HG02763 (cell line): ENCODE measurements around the gene NFASC.

ENCODE experiments used
- ATAC-seq: cut with Tn5 transposase; IDR thresholded peaks from one replicate; pipeline ENCODE4 v1.9.1; 2021; ENCODE audit warnings: mild to moderate bottlenecking, moderate library complexity; ENCODE audit not compliant: unreplicated experiment

Gene NFASC

GRCh38 chr1:204870160-204870912 lies at the start of gene NFASC:
Gene NFASC (plus strand): TSS chr1:204870862. CDS start chr1:204944316, 73,454 bp downstream.
- no peak for ATAC-seq

GRCh38 chr1:204821476-204821875 lies 49.2 kb upstream of the NFASC start:
- ATAC-seq = no peak

- ATAC-seq = no peak
Observed at GRCh38 chr1:204821924-204822323, 48.7 kb upstream of the NFASC start.

GRCh38 chr1:204826970-204827369 lies 43.7 kb upstream of the NFASC start:
- ATAC-seq = no peak

- no peak for ATAC-seq
Observed at GRCh38 chr1:204828352-204828850, 42.3 kb upstream of the NFASC start.

- ATAC-seq = no peak
Observed at GRCh38 chr1:204829133-204829825, 41.4 kb upstream of the NFASC start.

GRCh38 chr1:204830747-204831146 lies 39.9 kb upstream of the NFASC start:
- no peak for ATAC-seq

- ATAC-seq = no peak
Observed at GRCh38 chr1:204831186-204831585, 39.5 kb upstream of the NFASC start.

- no peak for ATAC-seq
Observed at GRCh38 chr1:204834336-204834735, 36.3 kb upstream of the NFASC start.

GRCh38 chr1:204834752-204835151 lies 35.9 kb upstream of the NFASC start:
- no peak for ATAC-seq

GRCh38 chr1:204835737-204836136 lies 34.9 kb upstream of the NFASC start:
- no peak for ATAC-seq

- ATAC-seq = no peak
Observed at GRCh38 chr1:204836856-204837255, 33.8 kb upstream of the NFASC start.

GRCh38 chr1:204837440-204838084 lies 33.1 kb upstream of the NFASC start:
- no peak for ATAC-seq

GRCh38 chr1:204841316-204841715 lies 29.3 kb upstream of the NFASC start:
- no peak for ATAC-seq

GRCh38 chr1:204841798-204842197 lies 28.9 kb upstream of the NFASC start:
- no peak for ATAC-seq

GRCh38 chr1:204842369-204842768 lies 28.3 kb upstream of the NFASC start:
- no peak for ATAC-seq

GRCh38 chr1:204842892-204843291 lies 27.8 kb upstream of the NFASC start:
- ATAC-seq = no peak

- no peak for ATAC-seq
Observed at GRCh38 chr1:204846546-204846945, 24.1 kb upstream of the NFASC start.

GRCh38 chr1:204848579-204848978 lies 22.1 kb upstream of the NFASC start:
- ATAC-seq = no peak

- no peak for ATAC-seq
Observed at GRCh38 chr1:204852854-204853253, 17.8 kb upstream of the NFASC start.

GRCh38 chr1:204853436-204853835 lies 17.2 kb upstream of the NFASC start:
- no peak for ATAC-seq

GRCh38 chr1:204854286-204854685 lies 16.4 kb upstream of the NFASC start:
- ATAC-seq = no peak
